ENCODE results near the gene TOMM20. TPM values are rescaled to one million over a fixed set of nuclear protein-coding genes. Genes with fewer than 3 reads are reported as not detected.
A peak's percentile ranks its signal among the peaks of the same experiment; 100 is the strongest.

Gene TOMM20
- total RNA-seq, 2 donors from 2014 or later: 237 to 252 TPM

DNA sequence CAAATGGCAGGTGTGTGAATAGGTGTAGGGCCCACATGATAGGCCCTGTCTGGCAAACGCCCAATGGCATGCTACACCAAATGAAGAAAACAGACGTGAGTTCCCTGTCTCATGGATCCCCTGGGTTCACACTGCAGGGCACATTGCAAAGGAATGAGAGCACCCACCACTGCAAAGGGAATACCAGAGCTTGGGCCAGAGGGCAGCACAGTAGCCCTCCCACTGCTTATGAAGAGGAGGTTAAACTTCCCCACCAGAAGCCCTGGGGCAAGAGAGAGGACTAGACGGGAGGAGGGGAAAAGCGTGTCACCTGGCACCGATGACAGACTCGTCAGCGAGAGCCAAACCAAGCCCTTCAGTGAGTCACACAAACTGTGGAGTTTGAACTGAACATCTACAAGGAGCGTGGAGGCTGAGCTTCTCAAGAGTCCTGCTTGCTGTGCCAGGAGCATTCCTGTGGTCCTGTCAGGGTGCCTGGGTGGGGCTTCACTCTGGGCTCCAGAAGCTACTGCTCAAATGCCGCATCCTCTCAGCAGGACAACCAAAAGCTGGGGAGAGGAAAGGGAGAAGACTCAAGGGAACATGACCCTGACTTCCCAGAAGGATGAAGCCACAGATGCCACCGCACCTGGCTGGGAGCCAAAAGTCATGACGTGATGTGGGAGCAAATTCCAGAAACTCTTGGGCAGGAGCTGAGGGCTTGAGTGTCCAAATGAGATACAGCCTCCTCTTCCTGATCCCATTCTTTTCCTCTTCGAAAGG is 61.1 kb downstream of the TOMM20 start:
- Histone ChIP-seq H3K27me3 (ENCODE audit: control insufficient read depth, insufficient read depth, low read length, poor library complexity, severe bottlenecking) (no peaks in the 10 kb centered on the region), H3K27ac (ENCODE audit: low read depth, low read length) (no peak overlapping the region), H3K36me3 (ENCODE audit: control insufficient read depth, insufficient read depth, low read length) (no peaks in the 10 kb centered on the region), H3K4me3 (ENCODE audit: low read length) (no peak overlapping the region), H3K9me3 (ENCODE audit: control insufficient read depth, low read length) (no peaks in the 10 kb centered on the region), H3K9ac (ENCODE audit: extremely low read depth, low read length, poor library complexity, severe bottlenecking) (no peak overlapping the region), H3K4me1 (ENCODE audit: control insufficient read depth, insufficient read depth, low read length) (peaks cover 2% of the 10 kb centered on the region)
- Mint-ChIP-seq H3K27me3 (ENCODE audit: insufficient read depth) (no peaks in the 10 kb centered on the region), H3K4me3 (no peak overlapping the region), H3K36me3 (ENCODE audit: low read depth) (no peaks in the 10 kb centered on the region), H3K4me1 (peaks cover 8% of the 10 kb centered on the region), H3K9me3 (no peaks in the 10 kb centered on the region), H3K27ac (no peak overlapping the region)
- DNase-seq: no peak
- WGBS, 2 experiments (ENCODE audit: insufficient coverage in 1 of 2, insufficient read length in 1 of 2): 92 to 94% methylated on average over 10 to 12 of the region's 12 CpGs
- TF ChIP-seq, protein P1, sequence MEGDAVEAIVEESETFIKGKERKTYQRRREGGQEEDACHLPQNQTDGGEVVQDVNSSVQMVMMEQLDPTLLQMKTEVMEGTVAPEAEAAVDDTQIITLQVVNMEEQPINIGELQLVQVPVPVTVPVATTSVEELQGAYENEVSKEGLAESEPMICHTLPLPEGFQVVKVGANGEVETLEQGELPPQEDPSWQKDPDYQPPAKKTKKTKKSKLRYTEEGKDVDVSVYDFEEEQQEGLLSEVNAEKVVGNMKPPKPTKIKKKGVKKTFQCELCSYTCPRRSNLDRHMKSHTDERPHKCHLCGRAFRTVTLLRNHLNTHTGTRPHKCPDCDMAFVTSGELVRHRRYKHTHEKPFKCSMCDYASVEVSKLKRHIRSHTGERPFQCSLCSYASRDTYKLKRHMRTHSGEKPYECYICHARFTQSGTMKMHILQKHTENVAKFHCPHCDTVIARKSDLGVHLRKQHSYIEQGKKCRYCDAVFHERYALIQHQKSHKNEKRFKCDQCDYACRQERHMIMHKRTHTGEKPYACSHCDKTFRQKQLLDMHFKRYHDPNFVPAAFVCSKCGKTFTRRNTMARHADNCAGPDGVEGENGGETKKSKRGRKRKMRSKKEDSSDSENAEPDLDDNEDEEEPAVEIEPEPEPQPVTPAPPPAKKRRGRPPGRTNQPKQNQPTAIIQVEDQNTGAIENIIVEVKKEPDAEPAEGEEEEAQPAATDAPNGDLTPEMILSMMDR (conservative IDR thresholded peaks at IDR 0.05): no peak

- Mint-ChIP-seq H3K4me1 (peaks cover 31% of the 10 kb centered on the region), H3K9me3 (no peaks in the 10 kb centered on the region), H3K36me3 (ENCODE audit: low read depth) (no peaks in the 10 kb centered on the region), H3K27ac (no peak overlapping the region), H3K27me3 (ENCODE audit: insufficient read depth) (no peaks in the 10 kb centered on the region), H3K4me3 (no peak overlapping the region)
- Histone ChIP-seq H3K27ac (ENCODE audit: low read depth, low read length) (no peak overlapping the region), H3K36me3 (ENCODE audit: control insufficient read depth, insufficient read depth, low read length) (no peaks in the 10 kb centered on the region), H3K27me3 (ENCODE audit: control insufficient read depth, insufficient read depth, low read length, poor library complexity, severe bottlenecking) (no peaks in the 10 kb centered on the region), H3K4me1 (ENCODE audit: control insufficient read depth, insufficient read depth, low read length) (peaks cover 10% of the 10 kb centered on the region), H3K9ac (ENCODE audit: extremely low read depth, low read length, poor library complexity, severe bottlenecking) (no peak overlapping the region), H3K4me3 (ENCODE audit: low read length) (no peak overlapping the region), H3K9me3 (ENCODE audit: control insufficient read depth, low read length) (no peaks in the 10 kb centered on the region)
- TF ChIP-seq, protein P1 (conservative IDR thresholded peaks at IDR 0.05): no peak
- 94 to 95% methylated on average over 8 to 9 of the region's 9 CpGs for WGBS, 2 experiments (ENCODE audit: insufficient coverage in 1 of 2, insufficient read length in 1 of 2)
- no peak for DNase-seq
Measured at GRCh38 chr1:235063068-235063765, 65.4 kb downstream of the TOMM20 start.

- Histone ChIP-seq H3K27ac (ENCODE audit: low read depth, low read length) (no peak overlapping the region), H3K27me3 (ENCODE audit: control insufficient read depth, insufficient read depth, low read length, poor library complexity, severe bottlenecking) (no peaks in the 10 kb centered on the region), H3K9ac (ENCODE audit: extremely low read depth, low read length, poor library complexity, severe bottlenecking) (no peak overlapping the region), H3K4me1 (ENCODE audit: control insufficient read depth, insufficient read depth, low read length) (peaks cover 10% of the 10 kb centered on the region), H3K4me3 (ENCODE audit: low read length) (no peak overlapping the region), H3K9me3 (ENCODE audit: control insufficient read depth, low read length) (no peaks in the 10 kb centered on the region), H3K36me3 (ENCODE audit: control insufficient read depth, insufficient read depth, low read length) (no peaks in the 10 kb centered on the region)
- WGBS, 2 experiments (ENCODE audit: insufficient coverage in 1 of 2, insufficient read length in 1 of 2): 49 to 59% methylated on average over 5 to 7 of the region's 7 CpGs
- H3K27me3 Mint-ChIP-seq (ENCODE audit: insufficient read depth): no peaks in the 10 kb centered on the region
- peak; percentile 74 for DNase-seq
- peak overlapping the region; percentile 93 for H3K27ac Mint-ChIP-seq
- H3K4me1 Mint-ChIP-seq: peaks cover 29% of the 10 kb centered on the region
- H3K9me3 Mint-ChIP-seq: no peaks in the 10 kb centered on the region
- no peaks in the 10 kb centered on the region for H3K36me3 Mint-ChIP-seq (ENCODE audit: low read depth)
- no peak overlapping the region for H3K4me3 Mint-ChIP-seq
- TF ChIP-seq, protein P1 (conservative IDR thresholded peaks at IDR 0.05): no peak
Measured at GRCh38 chr1:235060607-235061470, 67.8 kb downstream of the TOMM20 start.

Measured in endodermal cell (in vitro differentiated cells).